GM21576 (cell line): ENCODE data around the gene MNAT1.
"Not testable (repeated sequence)": the region's sequence is repeated elsewhere in the genome, so short reads cannot be mapped to it uniquely, and the experiment has no call there.

Experiments used
- ATAC-seq: cut with Tn5 transposase; IDR thresholded peaks from one replicate; pipeline ENCODE4 v1.9.1; 2021; ENCODE audit warnings: mild to moderate bottlenecking, moderate library complexity; ENCODE audit not compliant: unreplicated experiment

The MNAT1 gene

GRCh38 chr14:60867503-60868172 lies 133.1 kb downstream of the MNAT1 start:
- no peak for ATAC-seq

DNA sequence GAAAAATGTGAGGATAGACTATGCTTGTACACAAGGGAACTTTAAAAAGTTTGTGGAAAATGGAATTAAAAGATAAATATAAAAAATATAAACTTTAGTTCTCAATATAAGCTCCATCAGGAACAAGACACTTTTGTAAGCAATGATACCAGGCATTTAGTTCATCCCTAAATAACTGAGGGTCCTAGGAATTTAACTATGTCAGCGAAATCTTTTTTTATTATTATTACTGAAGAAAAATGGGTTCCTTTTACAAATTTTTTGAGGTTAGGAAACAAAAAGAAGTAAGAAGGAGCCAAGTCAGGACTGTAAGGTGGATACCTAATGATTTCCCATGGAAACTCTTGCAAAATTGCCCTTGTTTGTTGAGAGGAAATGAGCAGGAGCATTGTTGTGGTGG lies 143.6 kb downstream of the MNAT1 start:
- ATAC-seq: no peak

- no peak for ATAC-seq
These were observed 144.0 kb downstream of the MNAT1 start for GRCh38 chr14:60878536-60878935.

DNA sequence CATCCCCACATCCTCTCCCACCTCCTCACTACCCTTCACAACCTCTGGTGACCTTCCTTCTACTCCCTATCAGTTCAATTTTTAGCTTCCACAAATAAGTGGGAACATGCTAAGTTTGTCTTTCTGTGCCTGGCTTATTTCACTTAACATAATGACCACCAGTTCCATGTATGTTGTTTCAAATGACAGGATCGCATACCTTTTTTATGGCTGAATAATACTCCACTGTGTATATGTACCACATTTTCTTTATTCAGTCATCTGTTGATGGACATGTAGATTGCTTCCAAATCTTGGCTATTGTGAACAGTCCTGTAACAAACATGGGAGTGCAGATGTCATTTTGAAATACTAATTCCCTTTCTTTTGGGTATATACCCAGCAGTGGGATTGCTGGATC lies 147.7 kb downstream of the MNAT1 start:
- ATAC-seq: no peak

DNA sequence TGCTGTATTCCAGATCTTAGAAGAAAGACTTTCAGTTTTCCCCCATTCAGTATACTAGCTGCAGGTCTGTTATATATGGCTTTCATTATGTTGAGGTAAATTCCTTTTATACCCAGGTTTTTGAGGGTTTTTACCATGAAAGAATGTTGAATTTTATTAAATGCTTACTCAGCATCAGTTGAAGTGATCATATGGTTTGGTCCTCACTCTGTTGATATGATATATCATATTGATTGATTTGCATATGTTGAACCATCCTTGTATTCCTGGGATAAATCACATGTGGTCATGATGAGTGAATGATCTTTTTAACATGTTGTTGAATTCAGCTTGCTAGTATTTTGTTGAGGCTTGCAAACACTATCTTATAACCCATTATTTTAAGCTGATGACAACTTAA lies 149.6 kb downstream of the MNAT1 start:
- no peak for ATAC-seq

GRCh38 chr14:60890636-60891035 lies 156.1 kb downstream of the MNAT1 start:
- not testable (repeated sequence) for ATAC-seq

DNA sequence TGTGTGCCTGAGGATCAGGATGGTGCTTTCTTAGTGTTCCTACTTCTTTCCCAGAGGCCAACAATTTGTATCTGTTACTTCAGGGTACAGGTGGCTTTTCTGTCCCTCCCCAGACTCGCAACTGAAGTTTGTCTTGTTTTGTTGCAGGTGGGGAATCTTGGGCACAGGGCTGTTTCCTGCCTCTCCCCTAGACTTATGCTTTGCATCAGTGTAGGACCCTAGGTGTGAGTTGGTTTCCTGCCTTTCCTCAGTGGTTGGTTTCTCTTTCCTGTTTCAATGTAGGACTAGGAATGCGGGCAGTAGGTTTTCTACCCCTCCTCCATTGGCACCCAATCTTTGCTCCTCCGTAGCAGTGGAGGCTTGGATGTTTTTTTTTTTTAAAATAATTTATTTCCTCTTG lies 159.3 kb downstream of the MNAT1 start:
- no peak for ATAC-seq

- ATAC-seq: no peak
These were observed 169.8 kb downstream of the MNAT1 start for GRCh38 chr14:60904381-60904780.

DNA sequence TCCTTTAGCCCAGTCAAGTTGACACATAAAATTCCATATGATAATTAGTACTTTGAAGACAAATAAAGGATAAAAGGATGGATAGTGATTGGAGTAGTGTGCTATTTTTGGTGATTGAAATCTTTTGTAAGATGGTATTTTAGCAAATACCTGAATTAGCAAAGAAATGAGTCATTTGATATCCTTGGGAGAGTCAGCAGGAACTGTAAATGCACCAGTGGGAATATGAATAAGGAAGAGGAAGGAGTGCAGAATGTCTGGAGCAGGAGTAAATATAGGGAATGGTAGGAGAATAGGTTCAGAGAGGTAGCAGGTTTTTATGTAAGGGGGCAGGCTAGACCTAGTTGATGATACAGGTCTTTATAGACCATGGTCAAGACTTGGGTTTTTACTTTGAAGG lies 171.4 kb downstream of the MNAT1 start:
- no peak for ATAC-seq

DNA sequence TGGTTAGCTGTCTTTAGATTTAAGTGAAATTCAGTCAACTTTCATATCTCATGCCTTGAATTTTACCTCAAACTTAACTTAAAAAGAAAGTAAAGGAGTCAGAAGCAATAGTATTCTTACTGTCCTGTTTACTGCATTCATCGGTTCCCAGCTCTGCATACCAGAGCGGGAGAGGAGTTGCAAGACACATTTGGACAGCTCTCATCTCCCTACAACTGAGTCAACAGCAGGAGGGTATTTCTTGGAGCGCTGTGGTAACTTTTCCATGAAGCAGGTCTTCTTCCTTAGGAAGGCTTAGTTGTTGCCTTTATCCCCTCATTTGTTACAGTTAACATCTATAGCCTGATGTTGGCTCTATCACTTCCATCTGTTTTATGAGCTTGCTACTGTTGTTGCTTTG lies 181.2 kb downstream of the MNAT1 start:
- no peak for ATAC-seq

GRCh38 chr14:60922050-60922449 lies 187.5 kb downstream of the MNAT1 start:
- ATAC-seq: no peak

DNA sequence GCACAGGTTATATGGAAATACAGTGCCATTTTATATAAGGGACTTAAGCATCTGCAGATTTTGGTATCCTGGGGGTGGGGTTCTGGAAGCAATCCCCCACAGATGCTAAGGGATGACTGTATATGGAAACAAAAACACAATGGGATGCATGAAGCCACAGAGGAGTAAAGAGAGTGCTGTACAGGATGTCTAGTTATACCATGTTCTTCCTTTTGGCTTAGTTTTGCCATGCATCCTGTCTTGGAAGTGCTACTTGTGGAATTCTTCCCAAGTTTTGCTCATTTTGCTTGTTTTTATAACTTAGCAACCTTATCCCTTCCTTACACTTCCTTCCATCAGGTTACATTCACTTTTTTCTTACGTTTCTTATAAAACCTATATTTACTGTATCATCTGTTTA lies 190.7 kb downstream of the MNAT1 start:
- no peak for ATAC-seq

- ATAC-seq: peak; percentile 91
These were observed 191.4 kb downstream of the MNAT1 start for GRCh38 chr14:60926002-60926401.

DNA sequence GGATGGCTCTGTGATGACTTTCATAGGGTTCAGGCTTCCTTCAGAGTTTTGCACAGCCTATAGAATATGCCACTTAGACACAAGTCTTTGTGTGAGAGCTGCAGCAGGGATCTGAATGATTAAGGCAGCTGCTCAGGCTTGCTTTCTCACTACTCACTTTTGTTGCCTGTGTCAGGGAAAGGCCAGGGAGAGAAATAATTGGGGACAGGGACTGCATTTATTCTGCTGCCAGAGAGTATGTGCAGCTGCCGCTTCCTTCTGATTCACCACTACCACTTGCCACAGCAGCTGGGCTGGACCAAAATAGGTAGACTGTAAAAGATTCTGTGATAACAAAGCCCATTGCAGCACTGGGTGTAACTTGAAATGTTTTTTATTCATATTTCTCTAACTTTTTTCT lies 196.7 kb downstream of the MNAT1 start:
- no peak for ATAC-seq

- ATAC-seq: no peak
These were observed 199.5 kb downstream of the MNAT1 start for GRCh38 chr14:60933920-60934655.

- ATAC-seq: no peak
These were observed 200.8 kb downstream of the MNAT1 start for GRCh38 chr14:60935319-60935718.

DNA sequence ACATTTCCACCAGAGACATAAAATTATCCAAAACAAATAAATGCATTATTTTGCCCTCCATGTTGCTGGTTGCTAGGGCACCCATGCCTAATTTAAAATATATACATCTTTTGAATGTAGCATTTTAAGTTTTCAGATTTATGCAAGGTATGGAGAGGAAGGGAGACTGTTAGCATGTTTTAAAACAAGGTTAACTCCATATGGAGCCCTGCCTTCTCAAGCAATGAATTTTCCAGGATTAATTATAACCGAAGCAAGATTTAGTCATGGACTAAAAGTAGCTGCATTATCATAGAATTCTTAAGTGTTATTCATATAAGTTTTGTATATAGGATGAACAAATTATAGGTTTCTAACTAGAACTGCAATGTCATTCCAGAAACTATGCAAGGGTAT lies 209.1 kb downstream of the MNAT1 start:
- ATAC-seq: no peak

DNA sequence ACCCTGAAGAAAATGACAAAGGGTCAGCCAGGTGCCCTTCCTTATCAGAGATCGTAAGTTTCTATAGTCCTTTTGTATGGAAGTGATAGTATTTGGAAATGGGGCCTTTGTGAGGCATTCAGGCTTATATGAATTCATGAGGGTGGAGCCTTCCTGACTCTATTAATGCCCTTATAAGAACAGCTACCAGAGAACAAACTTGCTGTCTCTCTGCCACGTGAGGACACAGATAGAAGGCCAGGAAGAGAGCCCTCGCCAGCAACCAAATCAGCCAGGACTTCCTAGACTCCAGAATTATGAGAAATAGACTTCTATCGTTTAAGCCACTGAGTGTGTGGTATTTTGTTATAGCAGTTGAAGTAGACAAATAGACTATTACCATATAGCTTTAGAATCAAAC lies 209.6 kb downstream of the MNAT1 start:
- no peak for ATAC-seq

DNA sequence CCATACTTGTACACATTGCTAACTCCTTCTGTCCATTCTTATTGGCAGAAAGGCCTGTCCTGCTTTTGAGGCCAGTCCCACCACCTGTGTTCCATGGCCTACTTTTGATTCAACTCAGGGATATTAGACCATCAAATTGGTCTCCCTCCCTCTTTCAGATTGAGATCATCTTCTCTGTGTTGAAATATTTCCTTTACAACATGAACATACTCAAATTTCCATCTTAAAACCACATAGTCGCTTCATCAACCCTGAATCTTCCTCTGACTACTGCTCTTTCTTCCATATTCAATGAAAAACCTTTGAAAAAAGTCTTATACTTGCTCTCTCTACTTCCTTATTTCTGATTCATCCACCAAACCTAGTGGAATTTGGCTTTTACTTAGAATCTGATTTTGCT lies 211.4 kb downstream of the MNAT1 start:
- ATAC-seq: no peak

GRCh38 chr14:60946773-60947172 lies 212.2 kb downstream of the MNAT1 start:
- no peak for ATAC-seq

- no peak for ATAC-seq
These were observed 217.3 kb downstream of the MNAT1 start for GRCh38 chr14:60951776-60952435.

GRCh38 chr14:60956202-60956601 lies 221.6 kb downstream of the MNAT1 start:
- no peak for ATAC-seq
